Measurements from ENCODE around the gene SNED1. TPM values are rescaled to one million over a fixed set of nuclear protein-coding genes. Genes with fewer than 3 reads are reported as not detected.

Gene SNED1
- total RNA-seq (10 to 100 TPM in 1 of 2 donors, under 1 TPM in 1; 0.65 to 18.1 TPM), polyA plus RNA-seq (1 to 10 TPM; 2.6 to 3.0 TPM)

- no peaks in the 10 kb centered on the region for H3K27me3 ChIP-seq (ENCODE audit: control insufficient read depth in 4 of 4, insufficient read depth in 4 of 4, low read length in 3 of 4)
- H3K4me1 ChIP-seq (ENCODE audit: control insufficient read depth in 4 of 4, insufficient read depth in 4 of 4, low read length in 3 of 4) = peaks cover 18 to 68% (median 48%) of the 10 kb centered on the region in 4 donors
- WGBS = 3% methylated on average over 61 of the region's 61 CpGs
Measured at GRCh38 chr2:240997856-240998705, at the start of gene SNED1. TSS of gene SNED1 (plus strand) at chr2:240998618. CDS start at chr2:240998838, 220 bp downstream.

More at GRCh38 chr2:240997856-240998705, at the start of gene SNED1:
- Histone ChIP-seq H3K9ac (ENCODE audit: low read depth in 1 of 2, low read length in 2 of 2) (peak within 1 kb of the TSS; percentile 5 to 51), H3K27ac (ENCODE audit: low read depth in 1 of 2, low read length in 2 of 2) (peak within 1 kb of the TSS; percentile 82 to 86), H3K9me3 (ENCODE audit: control insufficient read depth in 4 of 4, low read length in 3 of 4) (no peaks in the 10 kb centered on the region), H3K4me3 (ENCODE audit: low read depth in 1 of 3, low read length in 3 of 3) (peak within 1 kb of the TSS; percentile 43 to 77 (median 67)), H3K36me3 (ENCODE audit: control insufficient read depth in 4 of 4, insufficient read depth in 3 of 4, low read depth in 1 of 4, low read length in 3 of 4) (no peaks in the 10 kb centered on the region)
- DNase-seq (ENCODE audit: low spot score) = peak; percentile 76
- TF ChIP-seq YY1 (IDR thresholded peaks at IDR 0.05) (no peak), CTCF (IDR thresholded peaks at IDR 0.05; ENCODE audit: low read depth, low read length, missing input control) (no peak), RXRA (IDR thresholded peaks at IDR 0.05) (peak in 1 of 2 donors; percentile 20), HNF4G (IDR thresholded peaks at IDR 0.05) (no peak), ATF3 (IDR thresholded peaks at IDR 0.05) (no peak), REST (IDR thresholded peaks at IDR 0.05) (no peak), NR2F2 (IDR thresholded peaks at IDR 0.05) (no peak), RAD21 (IDR thresholded peaks at IDR 0.05) (peak in 1 of 2 donors; percentile 32), SP1 (IDR thresholded peaks at IDR 0.05) (peak; percentile 27)
